KOPT-K1 (cell line): ENCODE results near the gene DUXB.

ENCODE experiments used
- H3K27ac ChIP-seq: fragments of 200-600 bp; sonication (generic); 2 replicates; pipeline ENCODE4 v1.5.1; 2016; ENCODE audit warnings: antibody characterized with exemption, mild to moderate bottlenecking, low read depth, low read length; ENCODE audit not compliant: poor library complexity, severe bottlenecking
- H3K36me3 ChIP-seq: fragments of 200-600 bp; sonication (generic); 2 replicates; pipeline ENCODE4 v1.5.1; 2017; ENCODE audit warnings: antibody characterized with exemption, mild to moderate bottlenecking, low read length, moderate library complexity; ENCODE audit not compliant: insufficient read depth
- H3K9me3 ChIP-seq: fragments of 200-600 bp; sonication (generic); 2 replicates; pipeline ENCODE4 v1.5.1; 2017; ENCODE audit warnings: antibody characterized with exemption, low read length, mild to moderate bottlenecking; ENCODE audit not compliant: insufficient read depth, poor library complexity, severe bottlenecking

DUXB gene

GRCh38 chr16:75701361-75701760, at the start of gene DUXB:
DUXB (minus strand) TSS chr16:75701461; CDS start chr16:75701418, 43 bp downstream.
- Histone ChIP-seq H3K36me3 (no peaks in the 10 kb centered on the region), H3K9me3 (peaks cover 5% of the 10 kb centered on the region), H3K27ac (no peak within 1 kb of the TSS)

- peaks cover 14% of the 10 kb centered on the region for H3K9me3 ChIP-seq
- no peak overlapping the region for H3K27ac ChIP-seq
- no peaks in the 10 kb centered on the region for H3K36me3 ChIP-seq
Observed at GRCh38 chr16:75750528-75750927, 49.3 kb upstream of the DUXB start.

GRCh38 chr16:75746359-75746758, 45.1 kb upstream of the DUXB start:
- no peak overlapping the region for H3K27ac ChIP-seq
- no peaks in the 10 kb centered on the region for H3K36me3 ChIP-seq
- peaks cover 47% of the 10 kb centered on the region for H3K9me3 ChIP-seq

GRCh38 chr16:75745823-75746222, 44.6 kb upstream of the DUXB start:
- Histone ChIP-seq H3K36me3 (no peaks in the 10 kb centered on the region), H3K27ac (no peak overlapping the region), H3K9me3 (peaks cover 48% of the 10 kb centered on the region)

- Histone ChIP-seq H3K9me3 (peaks cover 48% of the 10 kb centered on the region), H3K27ac (no peak overlapping the region), H3K36me3 (no peaks in the 10 kb centered on the region)
Observed at GRCh38 chr16:75745242-75745641, 44.0 kb upstream of the DUXB start.

GRCh38 chr16:75742424-75743047, 41.3 kb upstream of the DUXB start:
- no peaks in the 10 kb centered on the region for H3K36me3 ChIP-seq
- no peak overlapping the region for H3K27ac ChIP-seq
- peaks cover 34% of the 10 kb centered on the region for H3K9me3 ChIP-seq

GRCh38 chr16:75733305-75734211, 32.3 kb upstream of the DUXB start:
- Histone ChIP-seq H3K9me3 (no peaks in the 10 kb centered on the region), H3K27ac (no peak overlapping the region), H3K36me3 (no peaks in the 10 kb centered on the region)

- no peaks in the 10 kb centered on the region for H3K9me3 ChIP-seq
- no peak overlapping the region for H3K27ac ChIP-seq
- H3K36me3 ChIP-seq = no peaks in the 10 kb centered on the region
Observed at GRCh38 chr16:75732871-75733270, 31.6 kb upstream of the DUXB start.

- H3K27ac ChIP-seq = no peak overlapping the region
- H3K9me3 ChIP-seq = no peaks in the 10 kb centered on the region
- no peaks in the 10 kb centered on the region for H3K36me3 ChIP-seq
Observed at GRCh38 chr16:75727221-75727620, 26.0 kb upstream of the DUXB start.

- Histone ChIP-seq H3K27ac (no peak within 1 kb of the TSS), H3K36me3 (no peaks in the 10 kb centered on the region), H3K9me3 (no peaks in the 10 kb centered on the region)
Observed at GRCh38 chr16:75726390-75726789, 25.1 kb upstream of the DUXB start, which contains the start of gene CPHXL. CPHXL (minus strand) TSS chr16:75726490; CDS start chr16:75726442, 48 bp downstream.

- H3K36me3 ChIP-seq = no peaks in the 10 kb centered on the region
- H3K27ac ChIP-seq = no peak overlapping the region
Observed at GRCh38 chr16:75718452-75718851, 17.2 kb upstream of the DUXB start.

GRCh38 chr16:75714661-75715060, 13.4 kb upstream of the DUXB start:
- H3K36me3 ChIP-seq = no peaks in the 10 kb centered on the region
- no peak overlapping the region for H3K27ac ChIP-seq
- peaks cover 25% of the 10 kb centered on the region for H3K9me3 ChIP-seq

More at GRCh38 chr16:75718452-75718851, 17.2 kb upstream of the DUXB start:
- H3K9me3 ChIP-seq = no peaks in the 10 kb centered on the region

- Histone ChIP-seq H3K27ac (no peak overlapping the region), H3K36me3 (no peaks in the 10 kb centered on the region), H3K9me3 (peaks cover 29% of the 10 kb centered on the region)
Observed at GRCh38 chr16:75710344-75710743, 9.1 kb upstream of the DUXB start.

GRCh38 chr16:75703306-75703705, 2.0 kb upstream of the DUXB start:
- Histone ChIP-seq H3K9me3 (peaks cover 5% of the 10 kb centered on the region), H3K36me3 (no peaks in the 10 kb centered on the region), H3K27ac (no peak overlapping the region)

GRCh38 chr16:75702242-75702641, 981 bp upstream of the DUXB start:
- Histone ChIP-seq H3K9me3 (peaks cover 5% of the 10 kb centered on the region), H3K27ac (no peak overlapping the region), H3K36me3 (no peaks in the 10 kb centered on the region)
